ENCODE data around the gene FOXN3.

FOXN3 gene

DNA sequence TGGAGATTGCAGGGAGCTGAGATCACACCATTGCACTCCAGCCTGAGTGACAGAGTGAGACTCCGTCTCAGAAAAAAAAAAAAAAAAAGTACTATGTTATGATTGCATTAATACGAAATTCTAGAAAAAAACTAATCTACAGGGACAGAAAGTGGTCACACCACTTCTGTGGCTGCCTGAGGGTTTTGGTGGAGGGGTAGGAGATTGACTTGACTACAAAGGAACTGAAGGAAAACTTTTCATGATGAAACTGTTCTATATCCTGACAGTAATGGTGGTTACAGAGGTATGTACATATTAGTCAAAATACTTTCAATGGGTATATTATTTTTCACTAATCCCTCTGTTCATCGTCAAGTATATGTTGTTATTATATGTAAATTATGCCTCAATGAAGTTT is 42.1 kb downstream of the FOXN3 start:
- Histone ChIP-seq H3K36me3 (ENCODE audit: insufficient read depth, insufficient read length, low read length) (peaks cover 4% of the 10 kb centered on the region), H3K4me3 (ENCODE audit: insufficient read length, low read depth) (no peak overlapping the region), H3K9me3 (ENCODE audit: insufficient read depth, low read length) (peaks cover 6% of the 10 kb centered on the region), H3K27me3 (ENCODE audit: insufficient read depth, insufficient read length) (no peaks in the 10 kb centered on the region), H3K9ac (ENCODE audit: insufficient read length, low read depth) (no peak overlapping the region), H3K4me1 (ENCODE audit: insufficient read depth, insufficient read length) (no peaks in the 10 kb centered on the region)
- TF ChIP-seq SUZ12 (IDR thresholded peaks at IDR 0.05; ENCODE audit: extremely low read depth, insufficient read depth, insufficient read length) (no peak), ZNF274 (IDR thresholded peaks at IDR 0.05; ENCODE audit: low read depth, low read length) (no peak), YY1 (IDR thresholded peaks at IDR 0.05; ENCODE audit: insufficient read depth, insufficient read length) (no peak)
- no peak for DNase-seq (ENCODE audit: low read depth, low spot score)

DNA sequence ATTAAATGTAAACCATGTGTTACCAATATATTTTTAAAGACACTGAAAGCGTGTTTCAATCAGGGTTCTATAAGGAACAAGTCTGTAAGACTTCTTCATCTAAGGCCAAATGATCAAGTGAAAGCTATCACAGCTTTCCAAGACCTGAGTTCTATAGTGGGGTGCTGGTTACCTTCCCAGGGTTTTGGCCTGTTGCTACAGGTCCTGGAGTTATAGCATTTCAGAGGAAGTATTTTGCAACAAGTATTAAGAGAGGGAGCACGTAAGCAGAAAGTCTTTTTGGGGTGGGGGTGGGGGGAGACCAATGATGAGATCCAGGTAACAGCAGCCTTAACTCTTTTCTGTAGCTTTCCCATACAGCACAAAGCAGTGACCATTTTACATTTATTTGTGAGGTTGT is 43.8 kb downstream of the FOXN3 start:
- no peaks in the 10 kb centered on the region for H3K27me3 ChIP-seq (ENCODE audit: insufficient read depth, insufficient read length)
- no peak overlapping the region for H3K4me3 ChIP-seq (ENCODE audit: insufficient read length, low read depth)
- H3K4me1 ChIP-seq (ENCODE audit: insufficient read depth, insufficient read length) = no peaks in the 10 kb centered on the region
- TF ChIP-seq SUZ12 (IDR thresholded peaks at IDR 0.05; ENCODE audit: extremely low read depth, insufficient read depth, insufficient read length) (no peak), ZNF274 (IDR thresholded peaks at IDR 0.05; ENCODE audit: low read depth, low read length) (no peak), YY1 (IDR thresholded peaks at IDR 0.05; ENCODE audit: insufficient read depth, insufficient read length) (no peak)
- peaks cover 4% of the 10 kb centered on the region for H3K36me3 ChIP-seq (ENCODE audit: insufficient read depth, insufficient read length, low read length)
- H3K9ac ChIP-seq (ENCODE audit: insufficient read length, low read depth) = no peak overlapping the region
- no peak for DNase-seq (ENCODE audit: low read depth, low spot score)
- peaks cover 10% of the 10 kb centered on the region for H3K9me3 ChIP-seq (ENCODE audit: insufficient read depth, low read length)

DNA sequence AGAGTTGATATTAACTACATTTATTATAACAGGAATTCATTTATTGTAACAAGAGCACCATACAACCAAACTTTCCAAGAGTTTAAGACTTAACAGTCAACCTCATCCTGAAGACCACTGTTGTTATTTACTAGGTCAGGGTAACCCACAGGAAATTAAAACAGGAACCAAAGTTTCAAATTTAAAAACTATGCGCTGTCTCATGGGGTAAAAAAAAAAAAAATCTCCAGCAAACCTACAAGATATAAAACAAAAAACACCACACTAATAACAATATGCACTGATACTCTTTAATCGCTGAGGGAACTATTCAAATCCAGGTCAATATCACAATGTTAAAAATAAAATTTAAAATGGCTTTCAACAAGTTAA is 44.5 kb downstream of the FOXN3 start:
- Histone ChIP-seq H3K9ac (ENCODE audit: insufficient read length, low read depth) (no peak overlapping the region), H3K27me3 (ENCODE audit: insufficient read depth, insufficient read length) (no peaks in the 10 kb centered on the region), H3K4me1 (ENCODE audit: insufficient read depth, insufficient read length) (no peaks in the 10 kb centered on the region), H3K4me3 (ENCODE audit: insufficient read length, low read depth) (no peak overlapping the region), H3K36me3 (ENCODE audit: insufficient read depth, insufficient read length, low read length) (peaks cover under 1% of the 10 kb centered on the region), H3K9me3 (ENCODE audit: insufficient read depth, low read length) (peaks cover 10% of the 10 kb centered on the region)
- no peak for DNase-seq (ENCODE audit: low read depth, low spot score)
- no peak for TF ChIP-seq YY1 (IDR thresholded peaks at IDR 0.05; ENCODE audit: insufficient read depth, insufficient read length)

DNA sequence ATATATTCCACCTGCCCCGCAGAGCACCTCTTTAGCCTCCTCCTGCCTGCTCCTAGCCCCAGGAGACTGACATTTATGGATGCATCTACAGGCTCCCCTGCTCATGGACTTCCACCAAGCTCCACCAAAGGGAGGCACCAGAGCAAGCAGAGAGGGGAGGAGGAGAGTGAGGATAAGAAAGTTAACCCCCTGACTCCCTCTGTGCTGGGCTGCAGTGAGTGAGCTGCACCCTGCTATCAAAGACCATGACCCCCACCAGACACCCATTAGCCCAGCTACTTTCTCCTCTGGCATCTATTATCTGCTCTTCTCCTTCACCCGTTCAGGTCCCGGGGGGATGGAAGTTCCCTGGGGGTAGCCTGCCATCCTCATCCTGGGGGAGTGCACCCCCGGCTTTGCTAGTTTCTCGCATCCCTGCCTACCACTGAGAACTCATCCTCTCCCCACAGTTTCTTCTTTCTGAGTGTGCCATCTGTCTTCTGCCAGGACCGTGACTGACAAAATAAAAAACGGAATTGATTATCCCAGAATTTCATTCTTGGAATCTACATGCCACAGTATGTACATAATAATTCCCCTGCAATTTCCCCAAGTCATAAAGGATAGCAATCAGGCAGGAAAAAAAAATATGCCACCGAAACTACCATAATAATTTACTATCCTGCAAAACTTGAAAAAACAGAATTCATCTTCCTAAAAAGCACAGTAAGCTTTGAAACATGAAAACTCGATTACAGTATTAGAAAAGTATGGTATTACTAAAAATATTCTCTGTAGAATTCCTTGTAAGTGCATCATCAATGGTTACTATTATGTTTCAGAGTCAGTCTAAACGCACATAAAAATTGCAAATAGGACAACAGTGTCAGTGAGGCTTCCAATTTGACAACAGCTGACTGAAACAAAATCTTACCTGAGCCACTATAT is 45.2 kb downstream of the FOXN3 start:
- Histone ChIP-seq H3K4me3 (ENCODE audit: insufficient read length, low read depth) (no peak overlapping the region), H3K9me3 (ENCODE audit: insufficient read depth, low read length) (peaks cover 10% of the 10 kb centered on the region), H3K9ac (ENCODE audit: insufficient read length, low read depth) (no peak overlapping the region), H3K27me3 (ENCODE audit: insufficient read depth, insufficient read length) (no peaks in the 10 kb centered on the region), H3K4me1 (ENCODE audit: insufficient read depth, insufficient read length) (no peaks in the 10 kb centered on the region), H3K36me3 (ENCODE audit: insufficient read depth, insufficient read length, low read length) (no peaks in the 10 kb centered on the region)
- TF ChIP-seq ZNF274 (IDR thresholded peaks at IDR 0.05; ENCODE audit: low read depth, low read length) (no peak), YY1 (IDR thresholded peaks at IDR 0.05; ENCODE audit: insufficient read depth, insufficient read length) (no peak), SUZ12 (IDR thresholded peaks at IDR 0.05; ENCODE audit: extremely low read depth, insufficient read depth, insufficient read length) (no peak)
- DNase-seq (ENCODE audit: low read depth, low spot score) = no peak

DNA sequence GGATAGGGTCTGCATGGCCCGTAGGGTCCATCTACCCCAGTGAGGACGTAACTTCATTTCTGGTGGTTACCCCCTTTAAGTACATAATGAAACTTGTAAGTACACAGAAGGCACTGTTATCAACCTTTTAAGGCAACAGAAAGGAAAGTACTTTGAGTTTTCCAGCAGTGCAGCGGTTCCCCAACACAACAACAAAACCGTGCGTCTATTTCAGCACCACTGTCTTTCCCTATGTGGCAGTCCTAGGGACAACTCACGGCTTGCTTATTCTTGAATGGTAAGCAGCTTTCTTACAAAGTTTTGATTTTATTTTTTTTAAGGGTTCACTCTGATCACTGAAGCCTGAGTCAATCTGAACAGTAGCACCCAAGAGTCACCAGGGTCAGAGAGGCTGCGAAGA is 46.3 kb downstream of the FOXN3 start:
- Histone ChIP-seq H3K4me1 (ENCODE audit: insufficient read depth, insufficient read length) (no peaks in the 10 kb centered on the region), H3K4me3 (ENCODE audit: insufficient read length, low read depth) (no peak overlapping the region), H3K9ac (ENCODE audit: insufficient read length, low read depth) (no peak overlapping the region), H3K27me3 (ENCODE audit: insufficient read depth, insufficient read length) (no peaks in the 10 kb centered on the region), H3K36me3 (ENCODE audit: insufficient read depth, insufficient read length, low read length) (no peaks in the 10 kb centered on the region), H3K9me3 (ENCODE audit: insufficient read depth, low read length) (peaks cover 10% of the 10 kb centered on the region)
- TF ChIP-seq YY1 (IDR thresholded peaks at IDR 0.05; ENCODE audit: insufficient read depth, insufficient read length) (no peak), SUZ12 (IDR thresholded peaks at IDR 0.05; ENCODE audit: extremely low read depth, insufficient read depth, insufficient read length) (no peak), ZNF274 (IDR thresholded peaks at IDR 0.05; ENCODE audit: low read depth, low read length) (no peak)
- no peak for DNase-seq (ENCODE audit: low read depth, low spot score)

DNA sequence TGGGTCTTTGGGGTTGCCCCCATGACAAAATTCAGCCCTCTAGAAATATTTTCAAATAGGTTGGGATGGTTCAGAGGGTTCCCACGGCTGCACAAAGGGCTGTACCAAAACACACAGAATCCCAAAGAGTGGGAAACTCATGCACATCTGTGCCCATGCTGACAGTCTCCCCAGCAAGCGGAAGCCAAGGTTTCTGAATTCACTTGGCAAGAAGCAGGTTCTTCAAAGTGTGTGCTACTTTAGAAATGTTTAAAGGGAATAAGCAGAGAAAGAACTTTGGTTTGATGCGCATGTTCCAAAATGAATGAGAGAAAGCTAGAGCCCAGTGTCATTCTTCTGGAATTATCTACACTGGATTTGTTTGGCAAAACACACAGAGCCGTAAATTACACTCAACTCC is 46.7 kb downstream of the FOXN3 start:
- H3K9ac ChIP-seq (ENCODE audit: insufficient read length, low read depth) = no peak overlapping the region
- H3K36me3 ChIP-seq (ENCODE audit: insufficient read depth, insufficient read length, low read length) = no peaks in the 10 kb centered on the region
- H3K27me3 ChIP-seq (ENCODE audit: insufficient read depth, insufficient read length) = no peaks in the 10 kb centered on the region
- peaks cover 10% of the 10 kb centered on the region for H3K9me3 ChIP-seq (ENCODE audit: insufficient read depth, low read length)
- no peak overlapping the region for H3K4me3 ChIP-seq (ENCODE audit: insufficient read length, low read depth)
- no peaks in the 10 kb centered on the region for H3K4me1 ChIP-seq (ENCODE audit: insufficient read depth, insufficient read length)
- TF ChIP-seq SUZ12 (IDR thresholded peaks at IDR 0.05; ENCODE audit: extremely low read depth, insufficient read depth, insufficient read length) (no peak), YY1 (IDR thresholded peaks at IDR 0.05; ENCODE audit: insufficient read depth, insufficient read length) (no peak), ZNF274 (IDR thresholded peaks at IDR 0.05; ENCODE audit: low read depth, low read length) (no peak)
- no peak for DNase-seq (ENCODE audit: low read depth, low spot score)

DNA sequence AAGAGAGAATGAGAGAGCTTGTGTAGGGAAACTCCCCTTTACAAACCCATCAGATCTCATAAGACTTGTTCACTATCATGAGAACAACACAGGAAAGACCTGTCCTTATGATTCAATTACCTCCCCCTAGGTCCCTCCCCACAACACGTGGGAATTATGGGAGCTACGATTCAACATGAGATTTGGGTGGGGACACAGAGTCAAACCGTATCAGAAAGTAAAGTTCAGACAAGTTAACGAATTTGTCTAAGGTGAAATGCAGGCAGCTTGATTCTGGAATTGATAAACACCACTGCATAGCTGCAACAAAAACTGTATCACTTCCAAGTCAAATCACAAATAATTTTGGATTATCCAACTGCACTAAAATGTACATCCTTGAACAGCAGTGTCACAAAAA is 47.4 kb downstream of the FOXN3 start:
- Histone ChIP-seq H3K27me3 (ENCODE audit: insufficient read depth, insufficient read length) (no peaks in the 10 kb centered on the region), H3K9ac (ENCODE audit: insufficient read length, low read depth) (no peak overlapping the region), H3K36me3 (ENCODE audit: insufficient read depth, insufficient read length, low read length) (peaks cover 5% of the 10 kb centered on the region), H3K4me1 (ENCODE audit: insufficient read depth, insufficient read length) (no peaks in the 10 kb centered on the region), H3K4me3 (ENCODE audit: insufficient read length, low read depth) (no peak overlapping the region), H3K9me3 (ENCODE audit: insufficient read depth, low read length) (peaks cover 10% of the 10 kb centered on the region)
- TF ChIP-seq ZNF274 (IDR thresholded peaks at IDR 0.05; ENCODE audit: low read depth, low read length) (no peak), SUZ12 (IDR thresholded peaks at IDR 0.05; ENCODE audit: extremely low read depth, insufficient read depth, insufficient read length) (no peak), YY1 (IDR thresholded peaks at IDR 0.05; ENCODE audit: insufficient read depth, insufficient read length) (no peak)
- DNase-seq (ENCODE audit: low read depth, low spot score) = no peak

Data from NT2/D1 (cell line).